Keratinocyte (primary cell): ENCODE measurements around the gene PLCL1. TPM values are rescaled to one million over a fixed set of nuclear protein-coding genes. Genes with fewer than 3 reads are reported as not detected.

Source experiments
- DNase-seq: peaks from one replicate; pipeline ENCODE4 v3.0.0-alpha.2; 2011; ENCODE audit warnings: low read depth, missing footprints, low spot score
- FAIRE-seq: peaks from 2 replicates; lab custom pipeline; 2011; peaks lifted over from hg19 to GRCh38; lab: Jason Lieb, UNC
- H2AFZ ChIP-seq: 2 replicates; pipeline ENCODE4 v1.6.0; 2012; ENCODE audit warnings: low read length, control low read depth, inconsistent platforms; ENCODE audit not compliant: control insufficient read depth
- H3K27ac ChIP-seq: 2 replicates; pipeline ENCODE4 v1.5.1; 2011; ENCODE audit warnings: low read length; ENCODE audit not compliant: control insufficient read depth, insufficient read depth
- H3K27me3 ChIP-seq: 3 replicates; pipeline ENCODE4 v1.6.0; 2011; ENCODE audit warnings: low read length; ENCODE audit not compliant: control insufficient read depth, insufficient read depth; ENCODE audit errors: extremely low read depth
- H3K36me3 ChIP-seq, 2 experiments: 2 replicates in 1 of 2; 3 replicates in 1 of 2; pipeline ENCODE4 v1.5.1; 2011; ENCODE audit warnings: low read length in 2 of 2, mild to moderate bottlenecking in 1 of 2; ENCODE audit not compliant: control insufficient read depth in 2 of 2, insufficient read depth in 2 of 2; ENCODE audit errors: extremely low read depth in 1 of 2
- H3K4me1 ChIP-seq: 3 replicates; pipeline ENCODE4 v1.5.1; 2011; ENCODE audit warnings: low read length; ENCODE audit not compliant: control insufficient read depth, insufficient read depth; ENCODE audit errors: extremely low read depth
- H3K4me2 ChIP-seq: 3 replicates; pipeline ENCODE4 v1.6.0; 2011; ENCODE audit warnings: low read depth, low read length; ENCODE audit not compliant: control insufficient read depth, insufficient read depth; ENCODE audit errors: extremely low read depth
- H3K4me3 ChIP-seq, 3 experiments: fragments of 200-600 bp in 1 of 3; sonication (generic) in 1 of 3; 2 replicates in 2 of 3; 3 replicates in 1 of 3; pipeline ENCODE4 v1.5.1; 2011 to 2016; ENCODE audit warnings: low read length in 3 of 3, mild to moderate bottlenecking in 3 of 3, control low read depth in 2 of 3, inconsistent platforms in 1 of 3, low read depth in 1 of 3, mixed read lengths in 1 of 3, mixed run types in 1 of 3, moderate library complexity in 1 of 3; ENCODE audit not compliant: control insufficient read depth in 2 of 3, insufficient read depth in 2 of 3; ENCODE audit errors: extremely low read depth in 1 of 3
- H3K79me2 ChIP-seq: 2 replicates; pipeline ENCODE4 v1.6.0; 2012; ENCODE audit warnings: low read length; ENCODE audit not compliant: control insufficient read depth, insufficient read depth
- H3K9ac ChIP-seq: 3 replicates; pipeline ENCODE4 v1.6.0; 2011; ENCODE audit warnings: low read length; ENCODE audit not compliant: control insufficient read depth, insufficient read depth; ENCODE audit errors: extremely low read depth
- H3K9me1 ChIP-seq: 3 replicates; pipeline ENCODE4 v1.6.0; 2011; ENCODE audit warnings: low read length; ENCODE audit not compliant: control insufficient read depth, insufficient read depth; ENCODE audit errors: extremely low read depth
- H3K9me3 ChIP-seq: 2 replicates; pipeline ENCODE4 v1.5.1; 2012; ENCODE audit warnings: low read depth, low read length; ENCODE audit not compliant: control insufficient read depth
- H4K20me1 ChIP-seq: 3 replicates; pipeline ENCODE4 v1.6.0; 2011; ENCODE audit warnings: low read length; ENCODE audit not compliant: control insufficient read depth, insufficient read depth; ENCODE audit errors: extremely low read depth
- CTCF ChIP-seq, 3 experiments: IDR thresholded peaks in 1 of 3; conservative IDR thresholded peaks in 1 of 3; optimal IDR thresholded peaks in 1 of 3; 2 replicates in 2 of 3; 3 replicates in 1 of 3; pipeline versions ENCODE3 to v1.5.1; 2011; ENCODE audit warnings: low read length in 3 of 3, mild to moderate bottlenecking in 3 of 3, moderate library complexity in 2 of 3, control low read depth in 1 of 3, inconsistent platforms in 1 of 3; ENCODE audit not compliant: insufficient read depth in 2 of 3; ENCODE audit errors: extremely low read depth in 1 of 3
- EZH2 ChIP-seq: IDR thresholded peaks from one replicate; pipeline ENCODE4 v1.6.1; 2012; ENCODE audit warnings: inconsistent platforms, mild to moderate bottlenecking, low read length, moderate library complexity
- dilution Hi-C: fragments of 300-500 bp; cut with MboI; formaldehyde crosslinking; loops from one replicate; pipeline ENCODE4 v1.7.0; 2020; ENCODE audit warnings: low sequenced_read_pairs; ENCODE audit not compliant: extremely low pct_ligation_motif_present
- polyA plus RNA-seq, 5 experiments: library from polyadenylated mRNA; depleted of rRNA in 3 of 5; stranded (reverse) in 3 of 5; stranded (forward) in 1 of 5; unstranded in 1 of 5; fragments of >200 nt; gene quantifications; 1 replicate in 1 of 5; 2 replicates in 3 of 5; 3 replicates in 1 of 5; pipeline versions ENCODE4 v1.2.1 to v1.2.3, GENCODE V29; 2011 to 2012; ENCODE audit warnings: missing spikeins in 2 of 5, low read depth in 1 of 5, low replicate concordance in 1 of 5

The PLCL1 gene
- polyA plus RNA-seq, 1 donor (not counting 4 experiments of a cell fraction or from before 2014, with no cell fraction given) = 0.01 TPM

- no peak overlapping the region for H3K4me3 ChIP-seq
- FAIRE-seq (no peak), DNase-seq (no peak)
- H3K27me3 ChIP-seq = no peaks in the 10 kb centered on the region
- no peak overlapping the region for H3K4me2 ChIP-seq
- H4K20me1 ChIP-seq = no peaks in the 10 kb centered on the region
- H2AFZ ChIP-seq = no peak overlapping the region
- no peaks in the 10 kb centered on the region for H3K4me1 ChIP-seq
- no peaks in the 10 kb centered on the region for H3K9me3 ChIP-seq
- TF ChIP-seq CTCF (optimal IDR thresholded peaks at IDR 0.05 in 1 of 3, IDR thresholded peaks at IDR 0.05 in 1 of 3, conservative IDR thresholded peaks at IDR 0.05 in 1 of 3; ENCODE audit: extremely low read depth in 1 of 3, insufficient read depth in 2 of 3, low read length in 3 of 3) = no peak
- no peak for TF ChIP-seq EZH2
- H3K79me2 ChIP-seq = no peaks in the 10 kb centered on the region
- H3K9ac ChIP-seq = no peak overlapping the region
- H3K9me1 ChIP-seq = no peaks in the 10 kb centered on the region
- dilution Hi-C loops = no loop called here
- no peak overlapping the region for H3K27ac ChIP-seq
- H3K36me3 ChIP-seq = no peaks in the 10 kb centered on the region
Measured at GRCh38 chr2:198144660-198145059, 340.3 kb downstream of the PLCL1 start.

- H4K20me1 ChIP-seq = no peaks in the 10 kb centered on the region
- no peak overlapping the region for H3K4me3 ChIP-seq
- H3K9me1 ChIP-seq = no peaks in the 10 kb centered on the region
- DNase-seq = no peak
- no peak overlapping the region for H3K27ac ChIP-seq
- no peak for FAIRE-seq
- H3K79me2 ChIP-seq = no peaks in the 10 kb centered on the region
- H3K9me3 ChIP-seq = no peaks in the 10 kb centered on the region
- no peak for TF ChIP-seq CTCF (optimal IDR thresholded peaks at IDR 0.05 in 1 of 3, IDR thresholded peaks at IDR 0.05 in 1 of 3, conservative IDR thresholded peaks at IDR 0.05 in 1 of 3; ENCODE audit: extremely low read depth in 1 of 3, insufficient read depth in 2 of 3, low read length in 3 of 3)
- no peak for TF ChIP-seq EZH2
- H3K4me1 ChIP-seq = no peaks in the 10 kb centered on the region
- no peak overlapping the region for H3K4me2 ChIP-seq
- no peak overlapping the region for H3K9ac ChIP-seq
- no peaks in the 10 kb centered on the region for H3K27me3 ChIP-seq
- dilution Hi-C loops = no loop called here
- H2AFZ ChIP-seq = no peak overlapping the region
- H3K36me3 ChIP-seq = no peaks in the 10 kb centered on the region
Measured at GRCh38 chr2:198146346-198146940, 342.1 kb downstream of the PLCL1 start.
